ENCODE data around the gene SH3GL1. TPM values are rescaled to one million over a fixed set of nuclear protein-coding genes. Genes with fewer than 3 reads are reported as not detected.

Gene SH3GL1
- total and polyA plus RNA-seq, 9 of the 15 experiments (the other 6 are each of a cell fraction or from before 2014, with no cell fraction given) = 1.7 to 75.3 (median 25.7) TPM

- TF ChIP-seq MYC (IDR thresholded peaks at IDR 0.05; ENCODE audit: low read depth, low read length) (0 out of 2 replicates have a peak, but pooled peaks have one; percentile 2), MYC (CRISPR knock-in tag; IDR thresholded peaks at IDR 0.05; ENCODE audit: borderline replicate concordance, low read depth) (no peak), SMARCC2 (IDR thresholded peaks at IDR 0.05; ENCODE audit: low read depth) (no peak), ZBTB7A (IDR thresholded peaks at IDR 0.05; ENCODE audit: borderline replicate concordance, control insufficient read depth, low read depth, low read length) (peak; percentile 40; the same call in 1 of the 2 replicates)
- TF ChIP-seq, protein P1, sequence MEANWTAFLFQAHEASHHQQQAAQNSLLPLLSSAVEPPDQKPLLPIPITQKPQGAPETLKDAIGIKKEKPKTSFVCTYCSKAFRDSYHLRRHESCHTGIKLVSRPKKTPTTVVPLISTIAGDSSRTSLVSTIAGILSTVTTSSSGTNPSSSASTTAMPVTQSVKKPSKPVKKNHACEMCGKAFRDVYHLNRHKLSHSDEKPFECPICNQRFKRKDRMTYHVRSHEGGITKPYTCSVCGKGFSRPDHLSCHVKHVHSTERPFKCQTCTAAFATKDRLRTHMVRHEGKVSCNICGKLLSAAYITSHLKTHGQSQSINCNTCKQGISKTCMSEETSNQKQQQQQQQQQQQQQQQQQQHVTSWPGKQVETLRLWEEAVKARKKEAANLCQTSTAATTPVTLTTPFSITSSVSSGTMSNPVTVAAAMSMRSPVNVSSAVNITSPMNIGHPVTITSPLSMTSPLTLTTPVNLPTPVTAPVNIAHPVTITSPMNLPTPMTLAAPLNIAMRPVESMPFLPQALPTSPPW (CRISPR knock-in tag; IDR thresholded peaks at IDR 0.05) = peak; percentile 60
These were observed 61.6 kb downstream of the SH3GL1 start, which contains the start of gene STAP2 (continued) for GRCh38 chr19:4338441-4339355.

- no peaks in the 10 kb centered on the region for H4K20me1 ChIP-seq (replicated peaks; ENCODE audit: control insufficient read depth, insufficient read depth, low read length)
- H3K9ac ChIP-seq (ENCODE audit: insufficient read depth in 1 of 2, low read depth in 2 of 2, low read length in 2 of 2) = peak overlapping the region; percentile 58 to 92
- DNase-seq (ENCODE audit: extremely low read depth in 1 of 4, low spot score in 3 of 4) (peak in 2 of 4 experiments; percentile 17 to 75), FAIRE-seq (peak; percentile 79), ATAC-seq (peak; percentile 7; the same call in 1 of the 3 replicates)
- ChIA-PET CTCF (ENCODE audit: low intra/inter-chr PET ratio) (no interaction called here), POLR2A (interaction anchor here (0.6 to 1.5 kb wide), 4 partner anchors 9 to 26 kb away, joined by 3 to 7 read pairs (median 3); no protein-coding TSS in a partner anchor)
- H3K4me2 ChIP-seq (ENCODE audit: insufficient read depth, low read length) = peak overlapping the region; percentile 73
- no peaks in the 10 kb centered on the region for H3K36me3 ChIP-seq (ENCODE audit: control insufficient read depth, insufficient read depth, low read length)
- peak overlapping the region; percentile 70 for H2AFZ ChIP-seq (ENCODE audit: low read depth, low read length)
- intact Hi-C loops (cut with micrococcal nuclease) (no loop called here), in situ Hi-C loops (cut with MboI) (no loop called here)
- BruUV-seq (replicated peaks) = no TSS peak
- 5% methylated on average over 12 of the region's 14 CpGs for WGBS (ENCODE audit: insufficient coverage, low coverage, missing lambda C conversion rate)
- no peaks in the 10 kb centered on the region for H3K9me3 ChIP-seq (replicated peaks; ENCODE audit: control insufficient read depth, insufficient read depth, low read depth, low read length)
- peaks cover 9 to 20% of the 10 kb centered on the region in 2 experiments; a peak in 4 of 5 replicates for H3K4me1 ChIP-seq (replicated peaks in 1 of 2; ENCODE audit: control insufficient read depth in 2 of 2, insufficient read depth in 2 of 2, low read length in 2 of 2)
- no peak overlapping the region; the same call in 1 of the 2 replicates for H3K4me3 ChIP-seq
- H3K79me2 ChIP-seq (ENCODE audit: control insufficient read depth, insufficient read depth, low read length) = no peaks in the 10 kb centered on the region
- no peaks in the 10 kb centered on the region for H3K27me3 ChIP-seq (ENCODE audit: control insufficient read depth in 2 of 2, insufficient read depth in 2 of 2, low read length in 2 of 2)
- H3K9me1 ChIP-seq (ENCODE audit: control insufficient read depth, insufficient read depth, low read length) = no peaks in the 10 kb centered on the region
- H3K27ac ChIP-seq (ENCODE audit: extremely low read depth, low read depth, low read length) = peak overlapping the region; percentile 47; the same call in 2 of the 3 replicates
- TF ChIP-seq, protein P2, sequence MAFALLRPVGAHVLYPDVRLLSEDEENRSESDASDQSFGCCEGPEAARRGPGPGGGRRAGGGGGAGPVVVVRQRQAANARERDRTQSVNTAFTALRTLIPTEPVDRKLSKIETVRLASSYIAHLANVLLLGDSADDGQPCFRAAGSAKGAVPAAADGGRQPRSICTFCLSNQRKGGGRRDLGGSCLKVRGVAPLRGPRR (CRISPR knock-in tag; IDR thresholded peaks at IDR 0.05) = no peak
- no peak for TF ChIP-seq HOMEZ (CRISPR knock-in tag; IDR thresholded peaks at IDR 0.05)
- no peak for TF ChIP-seq STAT5B (CRISPR knock-in tag; IDR thresholded peaks at IDR 0.05)
- no peak for TF ChIP-seq ZKSCAN8 (CRISPR knock-in tag; IDR thresholded peaks at IDR 0.05)
- no peak for TF ChIP-seq ZNF324 (CRISPR knock-in tag; IDR thresholded peaks at IDR 0.05)
- TF ChIP-seq HDAC1 (IDR thresholded peaks at IDR 0.05) = no peak
- TF ChIP-seq, protein P3, sequence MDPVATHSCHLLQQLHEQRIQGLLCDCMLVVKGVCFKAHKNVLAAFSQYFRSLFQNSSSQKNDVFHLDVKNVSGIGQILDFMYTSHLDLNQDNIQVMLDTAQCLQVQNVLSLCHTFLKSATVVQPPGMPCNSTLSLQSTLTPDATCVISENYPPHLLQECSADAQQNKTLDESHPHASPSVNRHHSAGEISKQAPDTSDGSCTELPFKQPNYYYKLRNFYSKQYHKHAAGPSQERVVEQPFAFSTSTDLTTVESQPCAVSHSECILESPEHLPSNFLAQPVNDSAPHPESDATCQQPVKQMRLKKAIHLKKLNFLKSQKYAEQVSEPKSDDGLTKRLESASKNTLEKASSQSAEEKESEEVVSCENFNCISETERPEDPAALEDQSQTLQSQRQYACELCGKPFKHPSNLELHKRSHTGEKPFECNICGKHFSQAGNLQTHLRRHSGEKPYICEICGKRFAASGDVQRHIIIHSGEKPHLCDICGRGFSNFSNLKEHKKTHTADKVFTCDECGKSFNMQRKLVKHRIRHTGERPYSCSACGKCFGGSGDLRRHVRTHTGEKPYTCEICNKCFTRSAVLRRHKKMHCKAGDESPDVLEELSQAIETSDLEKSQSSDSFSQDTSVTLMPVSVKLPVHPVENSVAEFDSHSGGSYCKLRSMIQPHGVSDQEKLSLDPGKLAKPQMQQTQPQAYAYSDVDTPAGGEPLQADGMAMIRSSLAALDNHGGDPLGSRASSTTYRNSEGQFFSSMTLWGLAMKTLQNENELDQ (CRISPR knock-in tag; IDR thresholded peaks at IDR 0.05; ENCODE audit: borderline replicate concordance) = no peak
These were observed 62.4 kb downstream of the SH3GL1 start for GRCh38 chr19:4337906-4338440.

Measured in K562 (cell line).